ENCODE measurements around the gene LMLN. TPM values are rescaled to one million over a fixed set of nuclear protein-coding genes. Genes with fewer than 3 reads are reported as not detected.

The LMLN gene
- total and polyA plus RNA-seq, 2 of the 8 experiments (the other 6 are each of a cell fraction or from before 2014, with no cell fraction given): 3.9 to 5.0 TPM

DNA sequence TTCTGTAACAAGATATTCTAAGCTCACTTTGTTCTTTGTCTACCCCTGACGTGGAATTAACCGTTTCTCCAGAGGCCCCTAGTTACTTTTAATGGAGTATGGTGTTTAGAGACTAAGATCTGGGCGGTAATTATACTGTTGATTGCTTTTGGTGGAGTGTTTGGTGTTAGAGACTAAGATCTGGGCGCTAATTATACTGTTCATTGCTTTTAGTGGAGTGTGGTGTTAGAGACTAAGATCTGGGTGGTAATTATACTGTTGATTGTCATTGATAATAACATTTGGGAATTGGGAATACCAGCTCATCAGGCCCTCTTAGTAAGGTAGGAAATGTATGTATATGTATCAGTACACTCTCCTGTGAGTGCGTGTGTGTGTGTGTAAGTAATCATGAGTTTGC is 66.6 kb downstream of the LMLN start (continued):
- TF ChIP-seq RNF2 (IDR thresholded peaks at IDR 0.05; ENCODE audit: borderline replicate concordance, low read depth, low read length, missing control alignments, poor library complexity, severe bottlenecking) (no peak), MAX (IDR thresholded peaks at IDR 0.05) (no peak), EZH2 (IDR thresholded peaks at IDR 0.05; ENCODE audit: low read depth, low read length, severe bottlenecking) (no peak), CHD1 (IDR thresholded peaks at IDR 0.05; ENCODE audit: low read depth, low read length) (no peak), NRF1 (IDR thresholded peaks at IDR 0.05; ENCODE audit: low read depth, low read length) (no peak), SP1 (IDR thresholded peaks at IDR 0.05; ENCODE audit: low read depth, low read length) (no peak), TBP (IDR thresholded peaks at IDR 0.05; ENCODE audit: low read depth, low read length) (no peak)

Measured in H1 (cell line).